Measurements from ENCODE around the gene LMO1.

Gene LMO1

DNA sequence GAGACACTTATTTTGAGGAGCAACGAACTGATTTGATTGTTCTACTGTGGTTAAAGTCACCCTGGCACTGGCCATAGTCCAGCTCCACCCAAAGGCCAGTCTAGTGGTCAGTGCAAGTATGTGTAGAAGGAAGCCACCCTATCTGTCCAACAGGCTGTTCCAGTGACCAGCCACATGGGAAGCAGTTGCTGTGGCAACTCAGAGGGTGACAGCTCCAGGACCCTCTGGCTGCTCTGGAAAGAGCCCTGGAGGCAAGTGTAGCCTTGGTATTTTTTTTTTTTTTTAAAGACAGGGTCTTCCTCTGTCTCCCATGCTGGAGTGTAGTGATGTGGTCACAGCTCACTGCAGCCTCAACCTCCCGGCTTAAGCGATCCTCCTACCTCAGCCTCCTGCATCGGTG is 27.8 kb downstream of the LMO1 start:
- DNase-seq (ENCODE audit: insufficient read length, low spot score), result no peak
- TF ChIP-seq CTCF (IDR thresholded peaks at IDR 0.05; ENCODE audit: insufficient read depth, missing control alignments), result no peak
- FAIRE-seq, result no peak

DNA sequence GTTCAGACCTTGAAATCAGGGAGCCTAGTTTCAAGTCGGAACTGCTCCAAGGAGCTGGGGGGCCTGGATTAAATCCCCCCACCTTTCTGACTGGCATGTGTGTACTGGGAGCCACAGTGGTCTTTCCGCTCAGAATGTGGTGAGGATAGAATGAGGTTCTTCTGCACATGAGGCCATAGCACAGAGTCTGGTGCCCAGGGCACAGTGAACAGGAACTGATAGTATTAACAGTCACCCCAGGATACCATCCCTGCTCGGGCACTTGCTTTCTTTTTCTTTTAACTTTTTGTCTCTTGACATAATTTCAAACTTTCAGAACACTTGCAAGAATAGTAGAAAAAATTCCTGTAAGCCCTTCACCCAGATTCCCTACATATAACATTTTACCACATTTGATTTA is 28.8 kb downstream of the LMO1 start:
- no peak for TF ChIP-seq CTCF (IDR thresholded peaks at IDR 0.05; ENCODE audit: insufficient read depth, missing control alignments)
- FAIRE-seq, result no peak
- no peak for DNase-seq (ENCODE audit: insufficient read length, low spot score)

- TF ChIP-seq CTCF (IDR thresholded peaks at IDR 0.05; ENCODE audit: insufficient read depth, missing control alignments), result peak; percentile 3
- DNase-seq (ENCODE audit: insufficient read length, low spot score) (no peak), FAIRE-seq (no peak)
Measured at GRCh38 chr11:8234425-8234821, 29.3 kb downstream of the LMO1 start.

- DNase-seq (ENCODE audit: insufficient read length, low spot score) (peak; percentile 68), FAIRE-seq (no peak)
- TF ChIP-seq CTCF (IDR thresholded peaks at IDR 0.05; ENCODE audit: insufficient read depth, missing control alignments), result no peak
Measured at GRCh38 chr11:8233691-8234424, 29.8 kb downstream of the LMO1 start.

DNA sequence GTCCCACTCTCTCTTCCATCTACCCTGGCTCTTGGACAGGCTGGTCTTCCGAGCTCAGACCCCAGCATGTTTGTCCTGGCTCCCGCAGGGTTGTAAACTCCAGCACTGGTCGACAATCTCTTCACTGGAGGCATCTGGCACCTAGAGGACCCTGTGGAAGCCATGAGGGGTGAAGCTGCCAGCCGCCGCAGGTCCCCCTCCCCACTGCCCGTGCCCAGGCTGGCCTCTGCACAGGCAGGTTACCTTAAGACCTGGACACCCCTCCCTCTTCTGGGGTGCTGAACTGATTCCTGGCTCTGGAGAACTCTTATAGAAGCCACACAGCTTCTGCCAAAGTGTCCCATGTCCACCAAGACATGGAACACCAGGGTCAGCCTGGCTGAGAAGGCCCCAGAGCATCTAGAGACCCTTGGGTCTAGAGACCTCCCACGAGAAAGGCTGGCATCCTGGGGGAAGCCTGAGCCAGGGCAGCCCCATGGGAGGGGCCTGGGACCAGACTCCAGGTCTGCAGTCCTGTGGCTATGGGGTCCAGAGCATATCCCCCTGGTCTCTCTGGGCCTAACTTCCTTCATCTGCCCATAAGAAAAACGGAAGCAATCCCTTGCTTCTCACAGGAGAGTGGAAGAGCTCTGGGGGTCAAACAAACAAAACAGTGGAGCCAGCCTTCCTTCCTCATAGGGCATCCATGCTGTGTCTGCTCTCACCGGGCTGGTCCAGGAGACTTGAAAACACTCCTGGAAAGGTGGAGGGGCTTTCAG is 30.6 kb downstream of the LMO1 start:
- no peak for DNase-seq (ENCODE audit: insufficient read length, low spot score)
- TF ChIP-seq CTCF (IDR thresholded peaks at IDR 0.05; ENCODE audit: insufficient read depth, missing control alignments), result no peak
- no peak for FAIRE-seq

DNA sequence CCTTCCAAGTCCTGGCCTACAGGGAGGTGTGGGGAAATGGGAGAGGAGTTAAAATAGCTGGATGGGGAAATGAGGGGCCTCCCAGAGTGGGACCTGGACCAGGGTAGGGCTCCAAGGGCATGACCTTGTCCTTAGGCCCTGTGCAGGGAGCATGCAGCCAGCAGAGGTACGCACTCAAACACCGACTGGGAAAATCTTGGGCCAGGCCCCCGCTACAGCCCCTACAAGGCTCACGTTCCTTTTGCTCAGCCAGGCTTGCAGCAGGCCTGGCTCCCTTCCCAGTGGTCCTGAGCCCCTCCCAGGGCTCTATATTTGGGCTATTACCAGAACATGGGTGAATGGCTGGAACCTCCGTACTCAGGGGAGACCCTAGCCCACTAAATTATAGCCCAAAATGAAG is 31.3 kb downstream of the LMO1 start:
- FAIRE-seq (no peak), DNase-seq (ENCODE audit: insufficient read length, low spot score) (no peak)
- no peak for TF ChIP-seq CTCF (IDR thresholded peaks at IDR 0.05; ENCODE audit: insufficient read depth, missing control alignments)

DNA sequence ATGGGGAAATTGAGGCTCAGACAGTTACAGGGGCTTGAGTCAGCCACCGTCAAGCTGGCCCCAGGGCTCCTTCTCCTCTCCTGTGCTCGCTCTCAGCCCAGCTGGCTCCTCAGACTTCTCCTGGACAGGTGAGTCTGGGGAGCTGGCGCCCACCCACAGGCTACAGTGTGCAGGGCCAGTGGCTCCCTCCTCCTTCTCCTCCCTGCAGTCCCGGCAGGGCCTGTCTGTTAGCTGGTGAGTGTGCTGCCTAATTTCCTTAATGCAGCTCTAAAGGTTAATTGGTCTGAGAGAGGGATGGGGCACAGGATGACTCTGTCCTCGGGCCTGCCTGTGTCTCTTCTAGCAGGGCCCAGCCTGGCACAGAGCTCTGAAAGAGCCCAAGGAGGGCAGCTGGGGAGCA is 31.7 kb downstream of the LMO1 start:
- TF ChIP-seq CTCF (IDR thresholded peaks at IDR 0.05; ENCODE audit: insufficient read depth, missing control alignments), result no peak
- FAIRE-seq (no peak), DNase-seq (ENCODE audit: insufficient read length, low spot score) (no peak)

Measured in D721Med (cell line).